Measurements from ENCODE around the gene ABHD8.
"Not testable (repeated sequence)": the region's sequence is repeated elsewhere in the genome, so short reads cannot be mapped to it uniquely, and the experiment has no call there.

ABHD8 gene

DNA sequence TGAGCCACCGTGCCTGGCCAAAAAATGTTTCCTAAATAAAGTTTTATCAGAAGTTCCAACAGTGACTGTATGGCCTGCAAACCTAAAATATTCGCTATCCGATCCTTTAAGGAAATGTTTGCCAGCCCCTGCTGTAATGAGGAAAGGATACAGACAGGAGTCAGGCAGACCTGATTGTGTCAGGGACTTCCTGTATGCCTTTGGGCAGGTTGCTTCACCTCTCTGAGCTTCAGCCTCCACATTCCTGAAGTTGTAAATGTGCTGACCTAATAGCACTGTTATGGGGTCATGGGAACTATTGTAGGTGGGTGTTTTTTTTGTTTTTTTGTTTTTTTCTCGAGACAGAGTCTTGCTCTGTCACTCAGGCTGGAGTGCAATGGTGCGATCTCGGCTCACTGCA, 6.2 kb downstream of the ABHD8 start:
- DNase-seq (ENCODE audit: low read depth, low spot score) = no peak

GRCh38 chr19:17296273-17296672, 7.0 kb downstream of the ABHD8 start:
- peak; percentile 28 for DNase-seq (ENCODE audit: low read depth, low spot score)

- DNase-seq (ENCODE audit: low read depth, low spot score) = not testable (repeated sequence)
These were observed 7.7 kb downstream of the ABHD8 start for GRCh38 chr19:17295551-17295950.

- peak; percentile 29 for DNase-seq (ENCODE audit: low read depth, low spot score)
These were observed 9.0 kb downstream of the ABHD8 start for GRCh38 chr19:17294051-17294891.

DNA sequence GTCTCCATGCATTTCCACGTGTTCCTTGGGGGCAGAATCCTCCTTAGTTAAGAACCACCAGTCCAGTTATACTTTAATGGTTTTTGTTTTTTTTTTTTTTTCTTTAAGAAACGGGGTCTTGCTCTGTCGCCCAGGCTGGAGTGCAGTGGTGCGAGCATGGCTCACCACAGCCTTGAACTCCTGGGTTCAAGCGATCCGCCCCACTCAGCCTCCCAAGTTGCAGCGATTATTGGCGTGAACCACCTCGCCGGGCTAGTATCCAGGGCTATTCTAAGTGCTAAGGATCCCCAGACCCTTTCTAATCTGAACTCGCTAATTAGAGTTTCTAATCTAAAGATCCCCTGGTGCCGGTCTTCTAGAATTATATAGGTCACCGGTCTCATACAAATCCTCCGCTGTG, 9.6 kb downstream of the ABHD8 start:
- DNase-seq (ENCODE audit: low read depth, low spot score) = no peak

- peak; percentile 91 for DNase-seq (ENCODE audit: low read depth, low spot score)
These were observed 10.7 kb downstream of the ABHD8 start for GRCh38 chr19:17292301-17293074.

DNA sequence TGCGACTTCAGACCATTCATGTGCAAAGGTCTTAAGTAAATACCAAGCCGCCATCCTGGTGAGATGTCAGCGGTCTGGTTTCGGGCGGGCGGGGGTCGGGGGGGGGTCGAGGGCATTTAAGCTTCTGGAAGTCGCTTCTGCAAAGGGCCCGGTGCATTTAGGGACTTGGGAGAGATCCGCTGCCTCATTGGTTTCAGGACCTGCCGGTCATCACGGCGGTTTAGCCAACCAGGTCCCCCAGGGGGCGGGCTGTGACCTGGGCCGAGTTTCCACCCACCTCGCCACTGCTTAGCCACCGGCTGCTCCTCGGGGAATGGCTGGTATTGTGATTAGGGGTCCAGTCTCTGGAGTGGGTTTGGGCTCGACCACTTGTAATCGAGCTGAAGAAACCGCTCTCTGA, 13.7 kb downstream of the ABHD8 start:
- DNase-seq (ENCODE audit: low read depth, low spot score) = peak; percentile 91

- no peak for DNase-seq (ENCODE audit: low read depth, low spot score)
These were observed 16.5 kb downstream of the ABHD8 start for GRCh38 chr19:17286752-17287151.

DNA sequence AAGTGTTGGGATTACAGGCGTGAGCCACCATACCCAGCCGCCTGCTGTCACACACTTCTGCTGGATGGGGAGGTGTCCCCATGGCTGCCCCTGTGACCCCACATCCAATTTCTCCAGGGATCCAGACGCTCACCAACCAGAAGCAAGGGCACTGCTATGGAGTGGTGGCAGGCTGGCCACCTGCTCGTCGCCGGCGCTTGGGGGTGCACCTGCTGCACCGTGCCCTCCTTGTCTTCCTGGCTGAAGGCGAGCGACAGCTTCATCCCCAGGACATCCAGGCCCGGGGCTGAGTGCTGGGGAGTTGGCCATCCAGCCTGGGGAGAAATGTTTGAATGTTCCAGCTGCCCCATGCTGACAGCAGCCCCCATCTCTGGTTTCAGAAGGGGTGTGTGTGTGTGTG, 17.0 kb downstream of the ABHD8 start:
- DNase-seq (ENCODE audit: low read depth, low spot score) = no peak

GRCh38 chr19:17285415-17286135, 17.6 kb downstream of the ABHD8 start:
- no peak for DNase-seq (ENCODE audit: low read depth, low spot score)

- DNase-seq (ENCODE audit: low read depth, low spot score) = no peak
These were observed 19.7 kb downstream of the ABHD8 start for GRCh38 chr19:17283504-17283996.

- DNase-seq (ENCODE audit: low read depth, low spot score) = peak; percentile 93
These were observed 20.6 kb downstream of the ABHD8 start for GRCh38 chr19:17282488-17283125.

DNA sequence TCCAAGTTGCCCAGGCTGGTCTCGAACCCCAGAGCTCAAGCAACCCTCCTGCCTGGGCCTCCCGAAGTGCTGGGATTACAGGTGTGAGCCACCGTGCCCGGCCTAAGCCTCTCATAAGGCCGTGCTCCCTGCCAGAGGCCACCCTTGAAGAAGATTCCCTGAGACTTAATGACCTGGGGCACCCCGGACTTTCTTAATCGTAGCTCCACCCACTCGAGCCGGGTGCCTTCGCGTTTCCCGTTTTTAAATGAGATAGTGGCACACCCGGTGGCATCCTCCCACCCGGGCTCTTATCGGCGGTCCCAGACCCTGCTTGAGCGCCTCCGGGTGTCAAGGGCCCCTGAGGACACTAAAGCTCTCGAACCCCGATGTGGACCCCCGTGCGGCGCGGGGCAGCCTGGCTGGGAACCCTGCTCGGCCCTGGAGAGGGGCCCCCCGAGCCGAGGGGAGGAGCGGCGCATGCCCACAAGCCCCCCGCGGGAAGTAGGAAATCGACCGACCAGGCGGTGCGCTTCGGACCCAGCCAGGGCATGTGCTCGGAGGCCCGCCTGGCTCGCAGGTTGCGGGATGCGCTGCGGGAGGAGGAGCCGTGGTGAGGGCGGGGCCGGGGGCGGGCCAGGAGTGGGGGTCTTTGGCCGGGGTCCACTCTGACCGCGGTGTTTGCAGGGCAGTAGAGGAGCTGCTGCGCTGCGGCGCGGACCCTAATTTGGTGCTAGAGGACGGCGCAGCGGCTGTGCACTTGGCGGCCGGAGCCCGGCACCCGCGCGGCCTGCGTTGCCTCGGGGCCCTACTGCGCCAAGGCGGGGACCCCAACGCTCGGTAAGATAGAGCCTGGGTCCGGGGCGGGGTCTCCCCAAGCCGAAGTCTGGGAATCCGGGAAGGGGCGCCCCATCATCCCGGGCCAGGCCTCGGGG, 21.6 kb downstream of the ABHD8 start, which contains the start of gene ANKLE1:
Gene ANKLE1 (plus strand): TSS at position 511 of the 914 bp plus-strand sequence. CDS start 20 bp downstream, at position 531.
- peak; percentile 54 for DNase-seq (ENCODE audit: low read depth, low spot score)

- DNase-seq (ENCODE audit: low read depth, low spot score) = no peak
These were observed 23.8 kb downstream of the ABHD8 start for GRCh38 chr19:17279436-17279835.

GRCh38 chr19:17275441-17276175, 27.6 kb downstream of the ABHD8 start:
- DNase-seq (ENCODE audit: low read depth, low spot score) = no peak

GRCh38 chr19:17274892-17275291, 28.3 kb downstream of the ABHD8 start:
- DNase-seq (ENCODE audit: low read depth, low spot score) = not testable (repeated sequence)

DNA sequence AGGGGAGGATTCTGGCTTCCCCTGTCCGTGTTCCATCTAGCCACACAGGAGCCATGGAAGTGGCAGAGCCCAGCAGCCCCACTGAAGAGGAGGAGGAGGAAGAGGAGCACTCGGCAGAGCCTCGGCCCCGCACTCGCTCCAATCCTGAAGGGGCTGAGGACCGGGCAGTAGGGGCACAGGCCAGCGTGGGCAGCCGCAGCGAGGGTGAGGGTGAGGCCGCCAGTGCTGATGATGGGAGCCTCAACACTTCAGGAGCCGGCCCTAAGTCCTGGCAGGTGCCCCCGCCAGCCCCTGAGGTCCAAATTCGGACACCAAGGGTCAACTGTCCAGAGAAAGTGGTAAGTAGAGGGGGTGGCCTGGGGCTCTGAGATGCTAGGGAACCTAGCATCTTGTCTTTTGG, 34.5 kb downstream of the ABHD8 start:
- no peak for DNase-seq (ENCODE audit: low read depth, low spot score)

DNA sequence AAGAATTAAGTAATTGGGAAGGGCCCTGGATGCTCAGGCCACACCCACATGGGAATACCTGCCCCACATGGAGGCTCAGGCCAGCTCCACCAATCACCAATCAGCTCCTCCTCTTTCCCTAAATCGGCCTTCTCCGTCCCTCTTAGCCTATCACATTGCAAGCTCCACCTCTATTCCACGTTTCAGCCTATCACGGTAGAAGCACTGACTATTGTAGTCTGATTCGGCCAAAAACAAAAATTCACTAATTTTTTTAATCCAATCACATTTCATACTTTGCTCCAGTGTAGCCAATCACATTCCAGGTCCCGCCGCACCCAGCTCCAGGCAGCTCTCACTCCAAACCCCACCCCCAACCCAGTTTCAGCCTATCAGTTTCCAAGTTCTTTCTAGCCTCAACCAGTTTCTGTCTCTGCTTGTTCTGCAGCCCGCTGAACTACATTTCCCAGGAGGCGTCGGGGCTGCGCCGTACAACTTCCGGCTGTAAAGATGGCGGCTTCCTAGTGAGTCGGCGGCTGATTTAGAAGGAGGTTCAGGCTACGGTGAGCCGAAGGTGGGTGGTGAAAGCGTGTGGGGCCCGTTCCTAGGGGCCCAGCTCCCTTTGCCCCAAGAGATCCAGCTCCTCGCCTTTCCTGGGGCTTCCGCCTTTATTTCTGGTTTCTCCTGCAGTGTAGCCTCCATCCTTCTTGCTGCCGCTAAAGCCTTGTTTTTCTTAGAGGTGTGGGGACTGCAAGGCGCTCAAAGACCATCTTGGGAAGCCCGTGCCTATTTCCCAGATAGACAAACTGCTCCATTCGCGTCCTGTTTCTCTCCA, 36.0 kb downstream of the ABHD8 start, which contains the start of gene BABAM1:
Gene BABAM1 (plus strand): TSS at position 469 of the 814 bp plus-strand sequence. CDS start 1,364 bp downstream, outside the sequence.
- peak; percentile 99 for DNase-seq (ENCODE audit: low read depth, low spot score)

- no peak for DNase-seq (ENCODE audit: low read depth, low spot score)
These were observed 36.6 kb downstream of the ABHD8 start for GRCh38 chr19:17266589-17266974.
